Measurements from ENCODE around the gene SETD4. TPM values are rescaled to one million over a fixed set of nuclear protein-coding genes. Genes with fewer than 3 reads are reported as not detected.

SETD4 gene
- total and polyA plus RNA-seq, 2 of the 13 experiments (the other 11 are each of a cell fraction or from before 2014, with no cell fraction given) = 7.1 to 14.4 TPM

DNA sequence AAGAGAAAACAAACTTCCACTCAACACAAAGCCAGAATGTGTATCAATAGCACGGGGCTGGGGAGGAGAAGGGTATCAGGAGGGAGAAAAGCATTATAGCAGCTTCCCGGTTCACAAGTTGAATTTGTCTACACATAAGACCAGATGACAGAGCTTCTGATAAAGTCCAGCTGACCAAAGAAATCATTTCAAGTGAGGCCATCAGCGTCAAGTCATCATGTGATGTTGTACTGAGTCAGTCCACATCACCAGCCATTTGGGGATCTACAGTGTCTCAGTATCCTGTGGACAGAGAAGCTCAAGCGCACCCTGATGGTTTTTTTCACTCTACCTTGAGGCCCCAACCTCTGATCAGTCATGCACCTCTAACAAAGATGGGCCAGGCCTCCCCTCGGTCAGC is 33.0 kb downstream of the SETD4 start:
- Histone ChIP-seq H4K20me1 (ENCODE audit: insufficient read depth, low read length) (no peaks in the 10 kb centered on the region), H3K27ac (ENCODE audit: extremely low read length, insufficient read depth, low read length) (no peak overlapping the region), H3K27me3 (ENCODE audit: control insufficient read depth in 1 of 2, insufficient read depth in 2 of 2, low read length in 2 of 2) (peaks cover 0 to 2% of the 10 kb centered on the region in 2 experiments; a peak in 1 of 5 replicates), H3K4me2 (ENCODE audit: low read depth, low read length) (no peak overlapping the region), H3K36me3 (replicated peaks in 1 of 2; ENCODE audit: control insufficient read depth in 1 of 2, insufficient read depth in 2 of 2, low read length in 2 of 2) (no peaks in the 10 kb centered on the region), H3K4me3 (replicated peaks in 1 of 3; ENCODE audit: insufficient read depth in 1 of 3, low read depth in 2 of 3, low read length in 3 of 3) (no peak overlapping the region), H2AFZ (ENCODE audit: low read length) (no peak overlapping the region), H3K4me1 (ENCODE audit: insufficient read depth, low read length) (peaks cover 6% of the 10 kb centered on the region; the same call in 1 of the 2 replicates), H3K79me2 (ENCODE audit: insufficient read depth, low read length) (no peaks in the 10 kb centered on the region), H3K9me3 (ENCODE audit: low read length) (no peaks in the 10 kb centered on the region), H3K9ac (ENCODE audit: insufficient read depth, low read depth, low read length) (no peak overlapping the region)
- ChIA-PET POLR2A (interaction anchor here (0.7 kb wide), 1 partner anchor 1282 kb away, joined by 3 read pairs; no protein-coding TSS in a partner anchor), CTCF (ENCODE audit: low intra/inter-chr PET ratio, low total read pairs) (interaction anchor here (0.6 to 1.1 kb wide), 2 partner anchors 77 to 87 kb away, joined by 3 read pairs; no protein-coding TSS in a partner anchor)
- in situ Hi-C loops (cut with HindIII; ENCODE audit: extremely low pct_ligation_motif_present, low pct_unique_long_range_greater_than_20kb) (no loop called here), intact Hi-C loops (cut with micrococcal nuclease; ENCODE audit: unreplicated experiment) (loop anchor here (5.0 to 10.0 kb wide), 2 partner anchors 185 to 1143 kb away; no protein-coding TSS in a partner anchor)
- TF ChIP-seq ZNF558 (CRISPR knock-in tag; IDR thresholded peaks at IDR 0.05; ENCODE audit: borderline replicate concordance) = no peak
- TF ChIP-seq HNF4G (IDR thresholded peaks at IDR 0.05; ENCODE audit: borderline replicate concordance, low read depth, low read length) = no peak
- no peak for TF ChIP-seq HNF4G (CRISPR knock-in tag; IDR thresholded peaks at IDR 0.05; ENCODE audit: borderline replicate concordance, low read depth)
- no peak for TF ChIP-seq ZMYM2 (CRISPR knock-in tag; IDR thresholded peaks at IDR 0.05)
- TF ChIP-seq ZIK1 (CRISPR knock-in tag; IDR thresholded peaks at IDR 0.05; ENCODE audit: borderline replicate concordance, low read depth) = no peak
- no peak for TF ChIP-seq ZNF337 (CRISPR knock-in tag; IDR thresholded peaks at IDR 0.05; ENCODE audit: borderline replicate concordance, low read depth)
- no peak for TF ChIP-seq NCOA1 (CRISPR knock-in tag; IDR thresholded peaks at IDR 0.05)
- TF ChIP-seq, protein P1, sequence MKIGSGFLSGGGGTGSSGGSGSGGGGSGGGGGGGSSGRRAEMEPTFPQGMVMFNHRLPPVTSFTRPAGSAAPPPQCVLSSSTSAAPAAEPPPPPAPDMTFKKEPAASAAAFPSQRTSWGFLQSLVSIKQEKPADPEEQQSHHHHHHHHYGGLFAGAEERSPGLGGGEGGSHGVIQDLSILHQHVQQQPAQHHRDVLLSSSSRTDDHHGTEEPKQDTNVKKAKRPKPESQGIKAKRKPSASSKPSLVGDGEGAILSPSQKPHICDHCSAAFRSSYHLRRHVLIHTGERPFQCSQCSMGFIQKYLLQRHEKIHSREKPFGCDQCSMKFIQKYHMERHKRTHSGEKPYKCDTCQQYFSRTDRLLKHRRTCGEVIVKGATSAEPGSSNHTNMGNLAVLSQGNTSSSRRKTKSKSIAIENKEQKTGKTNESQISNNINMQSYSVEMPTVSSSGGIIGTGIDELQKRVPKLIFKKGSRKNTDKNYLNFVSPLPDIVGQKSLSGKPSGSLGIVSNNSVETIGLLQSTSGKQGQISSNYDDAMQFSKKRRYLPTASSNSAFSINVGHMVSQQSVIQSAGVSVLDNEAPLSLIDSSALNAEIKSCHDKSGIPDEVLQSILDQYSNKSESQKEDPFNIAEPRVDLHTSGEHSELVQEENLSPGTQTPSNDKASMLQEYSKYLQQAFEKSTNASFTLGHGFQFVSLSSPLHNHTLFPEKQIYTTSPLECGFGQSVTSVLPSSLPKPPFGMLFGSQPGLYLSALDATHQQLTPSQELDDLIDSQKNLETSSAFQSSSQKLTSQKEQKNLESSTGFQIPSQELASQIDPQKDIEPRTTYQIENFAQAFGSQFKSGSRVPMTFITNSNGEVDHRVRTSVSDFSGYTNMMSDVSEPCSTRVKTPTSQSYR (CRISPR knock-in tag; IDR thresholded peaks at IDR 0.05; ENCODE audit: borderline replicate concordance) = no peak
- TF ChIP-seq, protein P2, sequence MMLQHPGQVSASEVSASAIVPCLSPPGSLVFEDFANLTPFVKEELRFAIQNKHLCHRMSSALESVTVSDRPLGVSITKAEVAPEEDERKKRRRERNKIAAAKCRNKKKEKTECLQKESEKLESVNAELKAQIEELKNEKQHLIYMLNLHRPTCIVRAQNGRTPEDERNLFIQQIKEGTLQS (CRISPR knock-in tag; IDR thresholded peaks at IDR 0.05) = no peak
- no peak for TF ChIP-seq RELA (CRISPR knock-in tag; IDR thresholded peaks at IDR 0.05)
- no peak for TF ChIP-seq NFYB (CRISPR knock-in tag; IDR thresholded peaks at IDR 0.05)
- no peak for TF ChIP-seq ZNF44 (CRISPR knock-in tag; IDR thresholded peaks at IDR 0.05)
- no peak for TF ChIP-seq ZNF841 (CRISPR knock-in tag; IDR thresholded peaks at IDR 0.05; ENCODE audit: borderline replicate concordance)
- no peak for TF ChIP-seq ZFP41 (CRISPR knock-in tag; IDR thresholded peaks at IDR 0.05; ENCODE audit: borderline replicate concordance)
- no peak for TF ChIP-seq ZBTB7B (CRISPR knock-in tag; IDR thresholded peaks at IDR 0.05)
- no peak for TF ChIP-seq POLR2G (IDR thresholded peaks at IDR 0.05; ENCODE audit: low read depth, low read length)
- BruUV-seq (replicated peaks) = no TSS peak
- 39% methylated on average over 4 of the region's 5 CpGs for WGBS (ENCODE audit: low lambda C conversion rate)
- DNase-seq (ENCODE audit: low spot score) (no peak), FAIRE-seq (no peak), ATAC-seq (no peak)

All from HepG2 (cell line).